Epithelial cell of esophagus (primary cell): ENCODE results near the gene PHF1.

ENCODE experiments used
- DNase-seq: peaks from one replicate; pipeline ENCODE4 v3.0.0; 2010; ENCODE audit warnings: low read depth
- H3K4me3 ChIP-seq: 2 replicates; pipeline ENCODE4 v1.5.1; 2011; ENCODE audit warnings: mild to moderate bottlenecking, low read length, control low read depth
- TF ChIP-seq, protein P1 (sequence below): IDR thresholded peaks from 2 replicates; pipeline ENCODE4 v1.5.1; 2011; ENCODE audit warnings: low read depth, mild to moderate bottlenecking, low read length, control low read depth, inconsistent platforms; ENCODE audit not compliant: insufficient read depth; ENCODE audit errors: missing control alignments

Gene PHF1

DNA sequence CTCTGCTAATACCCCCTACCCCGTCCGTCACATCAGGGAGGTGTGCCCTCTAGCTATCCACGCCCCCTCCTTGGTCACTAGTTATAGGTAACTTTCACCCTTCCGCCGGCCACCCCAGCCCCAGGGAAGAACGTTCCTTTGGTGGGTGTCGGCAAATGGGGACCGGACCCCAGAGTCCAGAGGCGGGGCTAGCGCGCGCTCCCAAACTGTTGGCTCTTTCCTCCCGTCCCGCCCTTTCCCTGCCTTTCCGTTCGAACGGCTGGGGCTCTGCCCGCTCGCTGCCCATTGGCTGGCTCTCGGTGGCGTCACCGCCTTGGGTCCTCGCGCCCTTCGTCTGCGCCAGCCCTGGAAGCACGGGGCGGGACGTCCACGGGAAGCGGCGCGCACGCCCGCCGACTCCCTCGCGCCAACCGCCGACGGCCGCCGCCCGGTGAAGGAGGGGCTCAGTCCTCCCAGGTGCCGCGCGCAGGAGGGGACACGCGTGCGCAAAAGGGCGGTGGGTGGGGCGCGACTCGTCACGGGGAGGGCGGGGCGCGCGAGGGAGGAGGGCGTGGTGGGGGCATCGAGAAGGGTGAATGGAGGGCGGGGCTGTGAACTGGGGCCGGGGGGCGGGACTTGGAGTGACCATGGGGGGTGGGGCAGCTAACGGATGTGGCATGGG is 634 bp upstream of the PHF1 start:
- H3K4me3 ChIP-seq: peak overlapping the region; percentile 72
- TF ChIP-seq, protein P1, sequence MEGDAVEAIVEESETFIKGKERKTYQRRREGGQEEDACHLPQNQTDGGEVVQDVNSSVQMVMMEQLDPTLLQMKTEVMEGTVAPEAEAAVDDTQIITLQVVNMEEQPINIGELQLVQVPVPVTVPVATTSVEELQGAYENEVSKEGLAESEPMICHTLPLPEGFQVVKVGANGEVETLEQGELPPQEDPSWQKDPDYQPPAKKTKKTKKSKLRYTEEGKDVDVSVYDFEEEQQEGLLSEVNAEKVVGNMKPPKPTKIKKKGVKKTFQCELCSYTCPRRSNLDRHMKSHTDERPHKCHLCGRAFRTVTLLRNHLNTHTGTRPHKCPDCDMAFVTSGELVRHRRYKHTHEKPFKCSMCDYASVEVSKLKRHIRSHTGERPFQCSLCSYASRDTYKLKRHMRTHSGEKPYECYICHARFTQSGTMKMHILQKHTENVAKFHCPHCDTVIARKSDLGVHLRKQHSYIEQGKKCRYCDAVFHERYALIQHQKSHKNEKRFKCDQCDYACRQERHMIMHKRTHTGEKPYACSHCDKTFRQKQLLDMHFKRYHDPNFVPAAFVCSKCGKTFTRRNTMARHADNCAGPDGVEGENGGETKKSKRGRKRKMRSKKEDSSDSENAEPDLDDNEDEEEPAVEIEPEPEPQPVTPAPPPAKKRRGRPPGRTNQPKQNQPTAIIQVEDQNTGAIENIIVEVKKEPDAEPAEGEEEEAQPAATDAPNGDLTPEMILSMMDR: no peak
- DNase-seq: peak; percentile 99

DNA sequence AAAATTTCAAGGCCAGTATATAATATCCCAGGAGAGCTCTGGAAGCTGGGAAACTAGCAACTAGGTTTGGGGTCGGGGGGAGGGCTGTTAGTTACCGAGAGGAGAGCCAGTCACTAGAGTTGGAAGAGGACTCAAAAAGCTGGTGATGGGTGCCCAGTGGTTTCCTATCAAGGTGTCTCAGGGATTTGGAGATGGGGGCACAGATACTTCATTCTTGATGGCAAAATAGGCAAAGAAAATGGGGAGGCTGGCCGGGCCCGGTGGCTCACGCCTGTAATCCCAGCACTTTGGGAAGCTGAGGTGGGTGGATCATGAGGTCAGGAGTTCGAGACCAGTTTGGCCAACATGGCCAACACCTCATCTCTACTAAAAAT is 805 bp downstream of the PHF1 start:
- TF ChIP-seq, protein P1: no peak
- no peak for DNase-seq
- peak overlapping the region; percentile 63 for H3K4me3 ChIP-seq

DNA sequence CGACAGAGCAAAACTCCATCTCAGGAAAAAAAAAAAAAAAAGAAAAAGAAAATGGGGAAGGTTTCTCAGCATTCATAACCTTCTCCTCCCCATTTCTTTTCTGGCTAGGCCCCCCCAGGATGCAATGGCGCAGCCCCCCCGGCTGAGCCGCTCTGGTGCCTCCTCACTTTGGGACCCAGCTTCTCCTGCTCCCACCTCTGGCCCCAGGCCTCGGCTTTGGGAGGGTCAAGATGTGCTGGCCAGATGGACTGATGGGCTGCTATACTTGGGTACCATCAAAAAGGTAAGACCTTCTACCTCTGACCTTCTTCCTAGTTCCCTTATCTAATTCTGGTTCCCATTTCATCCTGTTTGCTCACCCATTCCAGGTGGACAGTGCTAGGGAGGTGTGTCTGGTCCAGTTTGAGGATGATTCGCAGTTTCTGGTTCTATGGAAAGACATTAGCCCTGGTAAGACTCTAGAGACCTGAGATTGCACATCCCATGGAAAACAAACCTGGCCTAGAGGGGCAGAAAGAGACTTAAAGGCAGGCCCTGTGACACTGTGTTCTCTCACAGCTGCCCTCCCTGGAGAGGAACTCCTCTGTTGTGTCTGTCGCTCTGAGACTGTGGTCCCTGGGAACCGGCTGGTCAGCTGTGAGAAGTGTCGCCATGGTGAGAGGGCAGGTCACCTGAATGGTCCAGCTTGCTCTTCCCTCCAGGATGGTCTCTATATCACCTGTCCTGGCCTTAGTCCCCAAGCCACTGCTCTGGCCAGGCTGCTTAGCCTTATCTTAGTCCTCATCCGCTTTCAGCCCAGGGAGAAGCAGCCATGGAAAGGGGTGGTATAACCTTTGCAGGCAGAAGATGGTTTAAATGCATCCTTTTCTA is 1.6 kb downstream of the PHF1 start:
- TF ChIP-seq, protein P1: no peak
- H3K4me3 ChIP-seq: no peak overlapping the region
- no peak for DNase-seq

DNA sequence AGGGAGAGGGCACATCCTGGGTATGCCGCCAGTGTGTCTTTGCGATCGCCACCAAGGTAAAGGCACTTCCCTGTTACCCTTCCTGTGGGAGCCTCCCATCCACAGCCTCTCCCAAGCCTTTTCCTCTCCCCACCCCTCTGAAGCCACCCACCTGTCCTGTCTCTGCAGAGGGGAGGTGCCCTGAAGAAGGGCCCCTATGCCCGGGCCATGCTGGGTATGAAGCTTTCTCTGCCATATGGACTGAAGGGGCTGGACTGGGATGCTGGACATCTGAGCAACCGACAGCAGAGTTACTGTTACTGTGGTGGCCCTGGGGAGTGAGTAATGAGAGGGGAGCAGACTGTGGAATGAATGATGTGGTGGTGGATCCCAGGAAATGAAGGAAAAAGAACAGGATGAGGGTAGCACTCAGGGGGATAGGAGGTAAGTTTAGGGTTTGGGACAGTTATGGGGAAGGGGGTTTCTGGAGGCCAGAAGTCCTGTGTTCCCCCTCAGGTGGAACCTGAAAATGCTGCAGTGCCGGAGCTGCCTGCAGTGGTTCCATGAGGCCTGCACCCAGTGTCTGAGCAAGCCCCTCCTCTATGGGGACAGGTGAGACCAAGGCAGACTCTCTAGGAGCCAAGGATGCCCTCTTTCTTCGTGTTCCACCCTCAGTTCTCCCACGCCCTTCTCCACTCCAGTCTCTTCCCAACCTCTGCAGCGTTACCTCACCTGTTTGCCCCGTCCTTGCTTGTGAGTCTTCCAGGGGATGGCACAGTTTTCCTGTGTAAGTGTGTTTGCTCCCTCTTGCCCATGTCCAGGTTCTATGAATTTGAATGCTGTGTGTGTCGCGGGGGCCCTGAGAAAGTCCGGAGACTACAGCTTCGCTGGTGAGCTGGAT is 2.7 kb downstream of the PHF1 start:
- no peak overlapping the region for H3K4me3 ChIP-seq
- no peak for DNase-seq
- TF ChIP-seq, protein P1: no peak

DNA sequence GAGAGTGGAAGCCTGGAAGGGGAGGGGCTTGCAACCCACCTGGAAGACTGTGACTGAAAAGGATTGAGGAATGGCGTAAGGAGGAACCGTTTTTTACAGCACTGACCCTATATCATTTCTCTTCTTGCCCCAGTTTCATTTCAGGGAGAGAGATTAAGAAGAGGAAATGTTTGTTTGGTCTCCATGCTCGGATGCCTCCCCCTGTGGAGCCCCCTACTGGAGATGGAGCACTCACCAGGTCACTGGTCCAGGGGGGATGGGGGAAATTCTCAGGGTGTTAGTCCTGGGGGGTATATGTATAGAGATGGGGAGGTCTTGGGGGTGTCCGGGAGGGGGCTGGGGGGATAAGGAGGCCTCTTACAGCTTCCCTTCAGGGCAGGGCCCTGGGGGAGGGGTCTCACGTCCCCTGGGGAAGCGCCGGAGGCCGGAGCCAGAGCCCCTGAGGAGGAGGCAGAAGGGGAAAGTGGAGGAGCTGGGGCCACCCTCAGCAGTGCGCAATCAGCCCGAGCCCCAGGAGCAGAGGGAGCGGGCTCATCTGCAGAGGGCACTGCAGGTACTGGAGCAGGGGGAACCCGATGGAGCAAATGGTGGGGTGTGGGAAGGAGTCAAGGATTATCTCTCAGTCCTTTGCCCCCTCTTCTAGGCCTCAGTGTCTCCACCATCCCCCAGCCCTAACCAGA is 3.9 kb downstream of the PHF1 start:
- TF ChIP-seq, protein P1: peak; percentile 36
- no peak for DNase-seq
- no peak overlapping the region for H3K4me3 ChIP-seq

DNA sequence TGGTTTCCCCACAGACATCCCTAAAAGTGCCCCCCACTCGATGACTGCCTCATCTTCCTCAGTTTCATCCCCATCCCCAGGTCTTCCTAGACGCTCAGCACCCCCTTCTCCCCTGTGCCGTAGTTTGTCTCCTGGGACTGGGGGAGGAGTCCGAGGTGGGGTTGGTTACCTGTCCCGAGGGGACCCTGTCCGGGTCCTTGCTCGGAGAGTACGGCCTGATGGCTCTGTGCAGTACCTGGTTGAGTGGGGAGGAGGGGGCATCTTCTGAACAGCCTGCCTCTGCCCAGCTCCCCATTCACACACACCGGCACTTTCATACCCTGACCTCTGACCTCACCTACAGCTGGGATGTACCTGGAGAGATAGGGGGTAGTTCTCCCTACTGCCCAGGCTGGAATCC is 5.0 kb downstream of the PHF1 start:
- TF ChIP-seq, protein P1: no peak
- DNase-seq: no peak
- H3K4me3 ChIP-seq: no peak overlapping the region
